NCI-H128 (cell line): ENCODE measurements around the gene HDAC4.

Experiments used
- DNase-seq: peaks from one replicate; lab custom pipeline; 2025; ENCODE audit not compliant: unreplicated experiment; lab: John Stamatoyannopoulos, UW

The HDAC4 gene

GRCh38 chr2:239060676-239061075 lies 340.1 kb downstream of the HDAC4 start:
- DNase-seq, result no peak

GRCh38 chr2:239059854-239060253 lies 341.0 kb downstream of the HDAC4 start:
- no peak for DNase-seq

GRCh38 chr2:239058766-239059165 lies 342.1 kb downstream of the HDAC4 start:
- no peak for DNase-seq

- DNase-seq, result no peak
Observed at GRCh38 chr2:239057533-239057932, 343.3 kb downstream of the HDAC4 start.

GRCh38 chr2:239056611-239057010 lies 344.2 kb downstream of the HDAC4 start:
- DNase-seq, result no peak

GRCh38 chr2:239055756-239056493 lies 344.9 kb downstream of the HDAC4 start:
- DNase-seq, result no peak

GRCh38 chr2:239054921-239055320 lies 345.9 kb downstream of the HDAC4 start:
- DNase-seq, result no peak

GRCh38 chr2:239053801-239054503 lies 346.9 kb downstream of the HDAC4 start:
- no peak for DNase-seq

- no peak for DNase-seq
Observed at GRCh38 chr2:239052798-239053665, 347.8 kb downstream of the HDAC4 start.

GRCh38 chr2:239051891-239052445 lies 348.9 kb downstream of the HDAC4 start:
- DNase-seq, result no peak

GRCh38 chr2:239050252-239050649 lies 350.6 kb downstream of the HDAC4 start:
- no peak for DNase-seq

GRCh38 chr2:239049421-239050251 lies 351.2 kb downstream of the HDAC4 start:
- no peak for DNase-seq

- no peak for DNase-seq
Observed at GRCh38 chr2:239048736-239049135, 352.1 kb downstream of the HDAC4 start.

- DNase-seq, result no peak
Observed at GRCh38 chr2:239047861-239048260, 353.0 kb downstream of the HDAC4 start.

GRCh38 chr2:239047420-239047819 lies 353.4 kb downstream of the HDAC4 start:
- no peak for DNase-seq

GRCh38 chr2:239046822-239047221 lies 354.0 kb downstream of the HDAC4 start:
- DNase-seq, result no peak

GRCh38 chr2:239044336-239044735 lies 356.5 kb downstream of the HDAC4 start:
- DNase-seq, result no peak

- DNase-seq, result no peak
Observed at GRCh38 chr2:239043326-239043725, 357.5 kb downstream of the HDAC4 start.

- DNase-seq, result no peak
Observed at GRCh38 chr2:239042551-239043320, 358.1 kb downstream of the HDAC4 start.

GRCh38 chr2:239042046-239042445 lies 358.8 kb downstream of the HDAC4 start:
- no peak for DNase-seq
